ENCODE results near the gene MBD3L4. TPM values are rescaled to one million over a fixed set of nuclear protein-coding genes. Genes with fewer than 3 reads are reported as not detected.
A peak's percentile ranks its signal among the peaks of the same experiment; 100 is the strongest.

The MBD3L4 gene
- total RNA-seq, 1 experiment from 2014 or later: not detected

DNA sequence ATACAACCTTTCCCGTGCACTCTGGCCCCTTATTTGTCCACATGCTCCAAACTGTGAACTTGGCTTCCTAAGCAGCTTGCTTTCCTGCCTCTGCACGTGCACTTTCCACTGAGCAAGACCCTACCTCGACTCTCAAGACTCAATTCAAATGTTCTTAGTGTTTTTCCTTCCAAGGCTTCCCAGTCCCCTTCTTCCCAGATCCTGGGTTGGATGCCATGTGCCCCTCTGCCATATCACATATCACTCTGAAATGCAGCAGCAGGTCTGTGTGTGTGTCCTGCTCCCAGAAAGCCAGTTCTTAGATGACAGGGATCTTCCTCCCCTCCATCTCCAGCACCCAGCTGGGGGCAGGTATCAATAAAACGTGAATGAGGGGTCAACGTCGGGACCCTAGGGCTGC is 32.6 kb upstream of the MBD3L4 start:
- Histone ChIP-seq H3K27ac (ENCODE audit: low read length) (no peak overlapping the region), H3K9ac (ENCODE audit: low read length) (no peak overlapping the region), H3K4me2 (ENCODE audit: low read length) (no peak overlapping the region), H3K9me2 (replicated peaks; ENCODE audit: low read length) (no peaks in the 10 kb centered on the region), H3K36me3 (ENCODE audit: low read depth, low read length) (peaks cover 55% of the 10 kb centered on the region), H3K79me2 (ENCODE audit: low read length) (peaks cover 18% of the 10 kb centered on the region), H3K9me3 (ENCODE audit: low read length) (peaks cover 4% of the 10 kb centered on the region), H4K20me1 (ENCODE audit: low read length) (no peaks in the 10 kb centered on the region), H3F3A (ENCODE audit: low read length, unreplicated experiment) (no peaks in the 10 kb centered on the region), H3K27me3 (ENCODE audit: low read length) (no peaks in the 10 kb centered on the region), H3K4me1 (ENCODE audit: insufficient read depth, low read length) (peaks cover 6% of the 10 kb centered on the region; the same call in 1 of the 2 replicates), H2AFZ (ENCODE audit: low read length) (no peak overlapping the region), H3K4me3 (ENCODE audit: low read length) (no peak overlapping the region)
- ChIA-PET CTCF (no interaction called here), POLR2A (ENCODE audit: unreplicated experiment) (no interaction called here)
- intact Hi-C loops (cut with micrococcal nuclease): no loop called here
- ATAC-seq: no peak
- no peak for DNase-seq
- TF ChIP-seq EZH2 (IDR thresholded peaks at IDR 0.05; ENCODE audit: low read length, unreplicated experiment): no peak
- TF ChIP-seq, protein P1, sequence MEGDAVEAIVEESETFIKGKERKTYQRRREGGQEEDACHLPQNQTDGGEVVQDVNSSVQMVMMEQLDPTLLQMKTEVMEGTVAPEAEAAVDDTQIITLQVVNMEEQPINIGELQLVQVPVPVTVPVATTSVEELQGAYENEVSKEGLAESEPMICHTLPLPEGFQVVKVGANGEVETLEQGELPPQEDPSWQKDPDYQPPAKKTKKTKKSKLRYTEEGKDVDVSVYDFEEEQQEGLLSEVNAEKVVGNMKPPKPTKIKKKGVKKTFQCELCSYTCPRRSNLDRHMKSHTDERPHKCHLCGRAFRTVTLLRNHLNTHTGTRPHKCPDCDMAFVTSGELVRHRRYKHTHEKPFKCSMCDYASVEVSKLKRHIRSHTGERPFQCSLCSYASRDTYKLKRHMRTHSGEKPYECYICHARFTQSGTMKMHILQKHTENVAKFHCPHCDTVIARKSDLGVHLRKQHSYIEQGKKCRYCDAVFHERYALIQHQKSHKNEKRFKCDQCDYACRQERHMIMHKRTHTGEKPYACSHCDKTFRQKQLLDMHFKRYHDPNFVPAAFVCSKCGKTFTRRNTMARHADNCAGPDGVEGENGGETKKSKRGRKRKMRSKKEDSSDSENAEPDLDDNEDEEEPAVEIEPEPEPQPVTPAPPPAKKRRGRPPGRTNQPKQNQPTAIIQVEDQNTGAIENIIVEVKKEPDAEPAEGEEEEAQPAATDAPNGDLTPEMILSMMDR (conservative IDR thresholded peaks at IDR 0.05; ENCODE audit: low read depth, low read length): no peak
- TF ChIP-seq EZH2phosphoT487 (IDR thresholded peaks at IDR 0.05; ENCODE audit: borderline replicate concordance, low read length): no peak
- no TSS peak for BruUV-seq (replicated peaks)

DNA sequence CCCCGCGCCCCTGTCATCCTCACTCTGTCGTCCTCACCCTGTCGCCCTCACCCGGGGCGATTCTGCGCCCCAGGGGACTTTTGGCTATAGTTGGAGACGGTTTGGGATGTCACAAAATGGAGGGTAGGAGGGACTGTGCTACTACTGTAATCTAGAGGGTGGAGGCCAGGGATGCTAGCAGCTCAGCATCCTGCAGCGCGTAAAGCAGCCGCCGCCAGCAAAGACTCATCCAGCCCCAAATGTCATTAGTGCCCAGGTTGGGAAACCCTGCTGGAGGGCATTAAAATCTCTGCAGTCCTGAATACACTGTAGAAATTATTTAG is 29.9 kb upstream of the MBD3L4 start:
- Histone ChIP-seq H3K4me1 (ENCODE audit: insufficient read depth, low read length) (peaks cover 6% of the 10 kb centered on the region; the same call in 1 of the 2 replicates), H3K27me3 (ENCODE audit: low read length) (no peaks in the 10 kb centered on the region), H3K9me2 (replicated peaks; ENCODE audit: low read length) (no peaks in the 10 kb centered on the region), H3K9ac (ENCODE audit: low read length) (peak overlapping the region; percentile 85), H2AFZ (ENCODE audit: low read length) (peak overlapping the region; percentile 85), H3K4me3 (ENCODE audit: low read length) (peak overlapping the region; percentile 96), H3F3A (ENCODE audit: low read length, unreplicated experiment) (no peaks in the 10 kb centered on the region), H3K36me3 (ENCODE audit: low read depth, low read length) (peaks cover 28% of the 10 kb centered on the region), H3K79me2 (ENCODE audit: low read length) (peaks cover 18% of the 10 kb centered on the region), H3K27ac (ENCODE audit: low read length) (peak overlapping the region; percentile 52; the same call in 1 of the 2 replicates), H3K4me2 (ENCODE audit: low read length) (peak overlapping the region; percentile 95), H4K20me1 (ENCODE audit: low read length) (no peaks in the 10 kb centered on the region), H3K9me3 (ENCODE audit: low read length) (no peaks in the 10 kb centered on the region)
- TF ChIP-seq EZH2phosphoT487 (IDR thresholded peaks at IDR 0.05; ENCODE audit: borderline replicate concordance, low read length): no peak
- TF ChIP-seq EZH2 (IDR thresholded peaks at IDR 0.05; ENCODE audit: low read length, unreplicated experiment): no peak
- TF ChIP-seq, protein P1 (conservative IDR thresholded peaks at IDR 0.05; ENCODE audit: low read depth, low read length): no peak
- ChIA-PET POLR2A (ENCODE audit: unreplicated experiment) (interaction anchor here (0.6 to 1.2 kb wide), 3 partner anchors 29 to 175 kb away, joined by 11 to 28 read pairs (median 16); no protein-coding TSS in a partner anchor), CTCF (no interaction called here)
- DNase-seq (no peak), ATAC-seq (peak; percentile 7)
- TSS peak; percentile 60 for BruUV-seq (replicated peaks)
- intact Hi-C loops (cut with micrococcal nuclease): no loop called here

DNA sequence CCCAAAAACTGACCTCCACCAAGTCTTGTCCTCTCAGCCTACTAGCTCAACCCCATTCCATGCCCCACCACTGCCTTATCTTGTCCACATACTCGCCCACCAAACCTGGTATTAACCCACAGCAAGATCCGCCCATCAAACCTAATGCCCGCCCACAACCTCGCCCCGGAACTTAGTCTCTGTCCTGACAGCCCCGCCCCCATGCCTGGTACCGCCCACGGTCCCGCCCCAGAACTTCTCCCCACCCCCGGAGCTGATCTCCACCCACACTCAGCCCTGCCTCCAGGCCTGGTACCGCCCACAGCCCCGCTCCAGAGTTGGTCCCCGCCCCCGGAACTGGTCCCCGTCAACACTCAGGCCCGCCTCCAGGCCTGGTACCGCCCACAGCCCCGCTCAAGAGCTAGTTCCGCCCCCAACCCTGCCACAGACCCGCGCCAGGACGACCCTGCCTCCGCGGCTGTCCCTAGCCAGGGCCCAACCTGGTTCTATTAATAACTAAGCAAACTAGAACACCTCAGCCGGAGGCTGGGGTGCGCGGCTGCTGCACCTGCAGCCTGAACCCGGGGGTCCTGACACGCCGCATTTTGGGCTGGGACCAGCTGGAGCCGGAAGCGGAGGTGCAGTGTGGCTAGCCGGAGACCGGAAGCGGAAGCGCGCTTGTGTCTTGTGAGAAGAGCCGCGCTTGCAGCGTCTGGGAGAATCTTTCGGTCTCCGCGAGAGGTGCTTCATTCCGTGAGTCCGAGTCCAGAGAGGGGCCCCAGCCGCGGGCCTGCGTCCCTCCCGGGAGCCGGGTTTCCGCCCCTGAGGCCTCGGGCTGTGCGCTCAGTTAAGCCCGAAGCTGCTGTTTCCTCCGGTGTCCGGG is 29.3 kb upstream of the MBD3L4 start, which contains the start of gene ZNF557:
Gene ZNF557 (plus strand): TSS at position 662 of the 862 bp plus-strand sequence. CDS start 5,372 bp downstream, outside the sequence.
- intact Hi-C loops (cut with micrococcal nuclease): no loop called here

More for the DNA sequence above, 29.3 kb upstream of the MBD3L4 start, which contains the start of gene ZNF557:
- Histone ChIP-seq H3K4me3 (ENCODE audit: low read length) (peak within 1 kb of the TSS; percentile 96), H3K9me3 (ENCODE audit: low read length) (no peaks in the 10 kb centered on the region), H4K20me1 (ENCODE audit: low read length) (no peaks in the 10 kb centered on the region), H2AFZ (ENCODE audit: low read length) (peak within 1 kb of the TSS; percentile 85), H3K27me3 (ENCODE audit: low read length) (no peaks in the 10 kb centered on the region), H3K27ac (ENCODE audit: low read length) (peak within 1 kb of the TSS; percentile 52), H3K4me1 (ENCODE audit: insufficient read depth, low read length) (peaks cover 6% of the 10 kb centered on the region; the same call in 1 of the 2 replicates), H3K9me2 (replicated peaks; ENCODE audit: low read length) (no peaks in the 10 kb centered on the region), H3K4me2 (ENCODE audit: low read length) (peak within 1 kb of the TSS; percentile 95), H3K9ac (ENCODE audit: low read length) (peak within 1 kb of the TSS; percentile 85), H3K79me2 (ENCODE audit: low read length) (peaks cover 18% of the 10 kb centered on the region), H3F3A (ENCODE audit: low read length, unreplicated experiment) (no peaks in the 10 kb centered on the region), H3K36me3 (ENCODE audit: low read depth, low read length) (peaks cover 24% of the 10 kb centered on the region)
- POLR2A ChIA-PET (ENCODE audit: unreplicated experiment): interaction anchor here (0.5 to 1.2 kb wide), 7 partner anchors 30 to 730 kb away, joined by 3 to 28 read pairs (median 11); no protein-coding TSS in a partner anchor
- ATAC-seq (peak; percentile 99), DNase-seq (peak; percentile 98)
- CTCF ChIA-PET: interaction anchor here (0.5 to 0.6 kb wide), 2 partner anchors 438 to 648 kb away, joined by 3 read pairs; no protein-coding TSS in a partner anchor
- TF ChIP-seq EZH2phosphoT487 (IDR thresholded peaks at IDR 0.05; ENCODE audit: borderline replicate concordance, low read length) (no peak), EZH2 (IDR thresholded peaks at IDR 0.05; ENCODE audit: low read length, unreplicated experiment) (no peak)
- TF ChIP-seq, protein P1 (conservative IDR thresholded peaks at IDR 0.05; ENCODE audit: low read depth, low read length): no peak
- no TSS peak for BruUV-seq (replicated peaks)

Data from PC-3 (cell line).